Neural progenitor cell (in vitro differentiated cells): ENCODE data around the gene BNIP3.

Experiments used
- CTCF ChIP-seq: fragments of 200-600 bp; sonication (generic); IDR thresholded peaks from 2 replicates; pipeline ENCODE4 v1.5.1; 2017; ENCODE audit warnings: antibody characterized with exemption, mild to moderate bottlenecking
- EZH2phosphoT487 ChIP-seq: fragments of 200-600 bp; sonication (generic); IDR thresholded peaks from 2 replicates; pipeline ENCODE4 v1.6.1; 2017; ENCODE audit warnings: antibody characterized with exemption

DNA sequence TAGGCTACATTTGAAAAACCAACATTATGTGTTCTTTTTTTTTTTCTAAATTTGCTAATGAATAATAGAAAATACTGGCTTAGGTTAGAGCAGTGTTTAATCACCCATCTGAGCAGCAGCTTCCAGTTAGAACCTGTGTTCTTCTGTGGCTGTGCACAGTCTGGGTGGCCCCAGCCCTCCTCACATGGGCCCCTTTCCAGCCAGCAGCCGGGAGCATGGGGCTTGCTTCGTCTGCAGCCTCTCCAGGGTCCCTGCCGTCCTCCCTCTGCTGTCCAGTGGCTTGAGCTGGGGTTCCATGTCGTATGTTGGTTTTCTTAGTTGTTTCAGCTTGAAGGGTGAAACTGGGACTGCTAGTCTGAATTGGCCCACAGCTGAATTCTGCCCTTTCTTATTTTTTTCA, 37.3 kb downstream of the BNIP3 start:
- TF ChIP-seq CTCF: no peak
- TF ChIP-seq EZH2phosphoT487: no peak
